ENCODE measurements around the gene ASTN2. TPM values are rescaled to one million over a fixed set of nuclear protein-coding genes. Genes with fewer than 3 reads are reported as not detected.

The ASTN2 gene
- total and polyA plus RNA-seq, 9 of the 15 experiments (the other 6 are each of a cell fraction or from before 2014, with no cell fraction given) = 0.56 to 3.5 (median 1.9) TPM

- H3K4me2 ChIP-seq (ENCODE audit: insufficient read depth, low read length) = no peak overlapping the region
- 0% methylated on average over 1 of the region's 1 CpG for WGBS (ENCODE audit: insufficient coverage, low coverage, missing lambda C conversion rate)
- H3K9me1 ChIP-seq (ENCODE audit: control insufficient read depth, insufficient read depth, low read length) = no peaks in the 10 kb centered on the region
- FAIRE-seq = no peak
- no peaks in the 10 kb centered on the region for H3K9me3 ChIP-seq (replicated peaks; ENCODE audit: control insufficient read depth, insufficient read depth, low read depth, low read length)
- no peak overlapping the region for H3K27ac ChIP-seq (ENCODE audit: extremely low read depth, low read depth, low read length)
- no peaks in the 10 kb centered on the region for H3K79me2 ChIP-seq (ENCODE audit: control insufficient read depth, insufficient read depth, low read length)
- intact Hi-C loops (cut with micrococcal nuclease) = no loop called here
- no peaks in the 10 kb centered on the region for H3K36me3 ChIP-seq (ENCODE audit: control insufficient read depth, insufficient read depth, low read length)
- no TSS peak for BruUV-seq (replicated peaks)
- H2AFZ ChIP-seq (ENCODE audit: low read depth, low read length) = no peak overlapping the region
- in situ Hi-C loops (cut with MboI) = no loop called here
- no peak overlapping the region for H3K9ac ChIP-seq (ENCODE audit: insufficient read depth in 1 of 2, low read depth in 2 of 2, low read length in 2 of 2)
- no peak for TF ChIP-seq ZFPM2 (CRISPR knock-in tag; IDR thresholded peaks at IDR 0.05)
- no peak for TF ChIP-seq E4F1 (CRISPR knock-in tag; IDR thresholded peaks at IDR 0.05; ENCODE audit: borderline replicate concordance)
- no peak for TF ChIP-seq CHCHD3 (CRISPR knock-in tag; IDR thresholded peaks at IDR 0.05)
- no peak for TF ChIP-seq SMARCE1 (IDR thresholded peaks at IDR 0.05)
- DNase-seq (ENCODE audit: extremely low read depth in 1 of 4, low spot score in 3 of 4) = no peak
- CTCF ChIA-PET (ENCODE audit: low intra/inter-chr PET ratio) = no interaction called here
- no peaks in the 10 kb centered on the region for H4K20me1 ChIP-seq (replicated peaks; ENCODE audit: control insufficient read depth, insufficient read depth, low read length)
- H3K4me1 ChIP-seq (replicated peaks in 1 of 2; ENCODE audit: control insufficient read depth in 2 of 2, insufficient read depth in 2 of 2, low read length in 2 of 2) = no peaks in the 10 kb centered on the region
- no peaks in the 10 kb centered on the region for H3K27me3 ChIP-seq (ENCODE audit: control insufficient read depth in 2 of 2, insufficient read depth in 2 of 2, low read length in 2 of 2)
- H3K4me3 ChIP-seq = no peak overlapping the region
- no peak for ATAC-seq
- POLR2A ChIA-PET = no interaction called here
These were observed 623.5 kb downstream of the ASTN2 start for GRCh38 chr9:116791326-116791725.

GRCh38 chr9:116789081-116789480 is 625.8 kb downstream of the ASTN2 start:
- H3K4me2 ChIP-seq (ENCODE audit: insufficient read depth, low read length) = no peak overlapping the region
- H3K9me1 ChIP-seq (ENCODE audit: control insufficient read depth, insufficient read depth, low read length) = no peaks in the 10 kb centered on the region
- ATAC-seq (no peak), FAIRE-seq (no peak), DNase-seq (ENCODE audit: extremely low read depth in 1 of 4, low spot score in 3 of 4) (no peak)
- H3K4me1 ChIP-seq (replicated peaks in 1 of 2; ENCODE audit: control insufficient read depth in 2 of 2, insufficient read depth in 2 of 2, low read length in 2 of 2) = no peaks in the 10 kb centered on the region
- H4K20me1 ChIP-seq (replicated peaks; ENCODE audit: control insufficient read depth, insufficient read depth, low read length) = no peaks in the 10 kb centered on the region
- in situ Hi-C loops (cut with MboI) = no loop called here
- H3K27me3 ChIP-seq (ENCODE audit: control insufficient read depth in 2 of 2, insufficient read depth in 2 of 2, low read length in 2 of 2) = no peaks in the 10 kb centered on the region
- H3K36me3 ChIP-seq (ENCODE audit: control insufficient read depth, insufficient read depth, low read length) = no peaks in the 10 kb centered on the region
- H3K79me2 ChIP-seq (ENCODE audit: control insufficient read depth, insufficient read depth, low read length) = no peaks in the 10 kb centered on the region
- ChIA-PET CTCF (ENCODE audit: low intra/inter-chr PET ratio) (no interaction called here), POLR2A (no interaction called here)
- intact Hi-C loops (cut with micrococcal nuclease) = no loop called here
- 2% methylated on average over 3 of the region's 3 CpGs for WGBS (ENCODE audit: insufficient coverage, low coverage, missing lambda C conversion rate)
- H3K27ac ChIP-seq (ENCODE audit: extremely low read depth, low read depth, low read length) = no peak overlapping the region
- no peaks in the 10 kb centered on the region for H3K9me3 ChIP-seq (replicated peaks; ENCODE audit: control insufficient read depth, insufficient read depth, low read depth, low read length)
- H2AFZ ChIP-seq (ENCODE audit: low read depth, low read length) = no peak overlapping the region
- BruUV-seq (replicated peaks) = no TSS peak
- no peak overlapping the region for H3K4me3 ChIP-seq
- no peak overlapping the region for H3K9ac ChIP-seq (ENCODE audit: insufficient read depth in 1 of 2, low read depth in 2 of 2, low read length in 2 of 2)
- TF ChIP-seq CREBBP (IDR thresholded peaks at IDR 0.05; ENCODE audit: low read depth, low read length) (no peak), ZNF354B (CRISPR knock-in tag; IDR thresholded peaks at IDR 0.05) (no peak), SNAPC5 (CRISPR knock-in tag; IDR thresholded peaks at IDR 0.05) (no peak), NRF1 (conservative IDR thresholded peaks at IDR 0.05 in 1 of 2, IDR thresholded peaks at IDR 0.05 in 1 of 2) (no peak), TAF9B (IDR thresholded peaks at IDR 0.05; ENCODE audit: partially characterized antibody) (no peak), FOXK2 (conservative IDR thresholded peaks at IDR 0.05 in 1 of 2, IDR thresholded peaks at IDR 0.05 in 1 of 2; ENCODE audit: low read depth in 2 of 2) (no peak), MBD2 (IDR thresholded peaks at IDR 0.05; ENCODE audit: borderline replicate concordance, low read depth) (no peak), CC2D1A (IDR thresholded peaks at IDR 0.05) (no peak)
- TF ChIP-seq, protein P1, sequence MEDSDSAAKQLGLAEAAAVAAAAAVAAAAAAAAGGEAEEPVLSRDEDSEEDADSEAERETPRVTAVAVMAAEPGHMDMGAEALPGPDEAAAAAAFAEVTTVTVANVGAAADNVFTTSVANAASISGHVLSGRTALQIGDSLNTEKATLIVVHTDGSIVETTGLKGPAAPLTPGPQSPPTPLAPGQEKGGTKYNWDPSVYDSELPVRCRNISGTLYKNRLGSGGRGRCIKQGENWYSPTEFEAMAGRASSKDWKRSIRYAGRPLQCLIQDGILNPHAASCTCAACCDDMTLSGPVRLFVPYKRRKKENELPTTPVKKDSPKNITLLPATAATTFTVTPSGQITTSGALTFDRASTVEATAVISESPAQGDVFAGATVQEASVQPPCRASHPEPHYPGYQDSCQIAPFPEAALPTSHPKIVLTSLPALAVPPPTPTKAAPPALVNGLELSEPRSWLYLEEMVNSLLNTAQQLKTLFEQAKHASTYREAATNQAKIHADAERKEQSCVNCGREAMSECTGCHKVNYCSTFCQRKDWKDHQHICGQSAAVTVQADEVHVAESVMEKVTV (CRISPR knock-in tag; IDR thresholded peaks at IDR 0.05) = no peak

Measured in K562 (cell line).